ENCODE results near the gene LBR.

DNA sequence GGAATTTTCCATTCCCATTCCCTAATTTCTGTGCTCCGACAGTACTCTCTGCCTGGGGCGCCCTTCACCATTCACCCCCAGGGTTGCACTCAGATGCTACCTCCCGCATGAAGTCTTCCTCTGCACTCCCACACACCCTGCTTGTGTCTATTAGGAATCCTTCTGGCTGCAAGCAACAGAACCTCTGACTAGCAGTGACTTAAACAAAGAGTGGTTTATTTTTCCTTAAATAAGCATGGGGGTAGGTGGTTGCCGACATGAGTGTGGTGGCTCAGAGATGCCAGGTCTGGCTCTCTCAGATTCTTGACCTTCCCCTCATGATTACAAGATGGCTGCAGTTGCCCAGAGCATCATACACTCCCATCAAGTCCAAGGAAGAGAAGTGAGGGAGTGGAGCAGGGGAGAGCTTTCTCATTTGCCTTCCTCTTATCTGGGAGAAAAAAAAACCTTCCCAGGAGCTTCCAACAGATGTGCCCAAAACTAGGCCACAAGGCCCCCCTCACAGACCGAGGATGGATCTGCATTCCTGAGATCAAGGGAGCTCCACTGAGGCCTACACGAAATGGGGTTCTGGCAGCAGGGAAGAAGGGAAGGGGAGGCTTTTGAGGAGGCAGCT lies 49.6 kb upstream of the LBR start:
- TF ChIP-seq, protein P1, sequence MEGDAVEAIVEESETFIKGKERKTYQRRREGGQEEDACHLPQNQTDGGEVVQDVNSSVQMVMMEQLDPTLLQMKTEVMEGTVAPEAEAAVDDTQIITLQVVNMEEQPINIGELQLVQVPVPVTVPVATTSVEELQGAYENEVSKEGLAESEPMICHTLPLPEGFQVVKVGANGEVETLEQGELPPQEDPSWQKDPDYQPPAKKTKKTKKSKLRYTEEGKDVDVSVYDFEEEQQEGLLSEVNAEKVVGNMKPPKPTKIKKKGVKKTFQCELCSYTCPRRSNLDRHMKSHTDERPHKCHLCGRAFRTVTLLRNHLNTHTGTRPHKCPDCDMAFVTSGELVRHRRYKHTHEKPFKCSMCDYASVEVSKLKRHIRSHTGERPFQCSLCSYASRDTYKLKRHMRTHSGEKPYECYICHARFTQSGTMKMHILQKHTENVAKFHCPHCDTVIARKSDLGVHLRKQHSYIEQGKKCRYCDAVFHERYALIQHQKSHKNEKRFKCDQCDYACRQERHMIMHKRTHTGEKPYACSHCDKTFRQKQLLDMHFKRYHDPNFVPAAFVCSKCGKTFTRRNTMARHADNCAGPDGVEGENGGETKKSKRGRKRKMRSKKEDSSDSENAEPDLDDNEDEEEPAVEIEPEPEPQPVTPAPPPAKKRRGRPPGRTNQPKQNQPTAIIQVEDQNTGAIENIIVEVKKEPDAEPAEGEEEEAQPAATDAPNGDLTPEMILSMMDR (IDR thresholded peaks at IDR 0.05) = no peak
- TF ChIP-seq POLR2A (IDR thresholded peaks at IDR 0.05) = no peak
